COLO668 (cell line): ENCODE results near the gene FUT2.
"Not testable (repeated sequence)": the region's sequence is repeated elsewhere in the genome, so short reads cannot be mapped to it uniquely, and the experiment has no call there.

Experiments used
- DNase-seq: peaks from one replicate; lab custom pipeline; 2025; ENCODE audit not compliant: unreplicated experiment; lab: John Stamatoyannopoulos, UW

FUT2 gene

GRCh38 chr19:48698046-48698445 lies 2.3 kb downstream of the FUT2 start:
- DNase-seq, result no peak

- no peak for DNase-seq
Observed at GRCh38 chr19:48702701-48703100, 6.9 kb downstream of the FUT2 start.

GRCh38 chr19:48703316-48703715 lies 7.5 kb downstream of the FUT2 start:
- DNase-seq, result no peak

DNA sequence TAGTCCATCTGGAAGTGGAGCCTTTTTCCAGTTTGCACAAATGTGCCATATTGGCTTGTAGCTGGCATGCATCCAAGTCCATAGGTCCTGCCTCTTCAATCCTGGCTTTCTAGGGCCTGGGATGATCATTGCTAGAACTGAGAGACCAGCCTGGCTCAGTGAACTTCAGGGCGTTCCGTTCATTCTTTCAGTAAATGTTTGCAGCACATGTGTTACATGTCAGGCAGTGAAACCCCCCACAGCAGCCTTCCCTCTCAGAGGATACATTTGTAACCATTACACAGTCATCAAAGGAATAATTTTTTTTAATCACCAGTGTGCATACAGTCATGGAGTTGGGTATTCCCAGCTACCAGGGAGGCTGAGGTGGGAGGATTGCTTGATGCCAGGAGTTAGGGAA lies 9.7 kb downstream of the FUT2 start:
- DNase-seq, result no peak

DNA sequence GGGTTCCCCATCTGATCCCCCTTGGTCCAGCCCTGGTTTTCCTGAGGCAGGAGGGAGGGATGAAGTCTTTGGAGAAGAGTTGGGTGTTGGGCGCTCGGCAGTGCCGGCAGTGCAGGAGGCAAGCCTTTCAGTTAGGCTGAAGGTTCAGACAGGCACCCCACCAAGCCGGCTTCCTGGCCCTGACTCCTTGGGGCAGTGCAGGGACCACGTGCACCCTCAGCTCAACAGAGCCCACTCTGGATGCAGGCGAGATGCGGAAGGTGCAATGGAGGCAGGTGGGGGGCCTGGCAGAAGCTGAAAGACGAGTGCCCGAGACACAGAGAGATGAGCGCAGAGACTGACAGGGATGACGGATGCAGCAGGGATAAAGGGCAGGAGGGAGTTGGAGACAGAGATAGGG lies 12.7 kb downstream of the FUT2 start:
- no peak for DNase-seq

DNA sequence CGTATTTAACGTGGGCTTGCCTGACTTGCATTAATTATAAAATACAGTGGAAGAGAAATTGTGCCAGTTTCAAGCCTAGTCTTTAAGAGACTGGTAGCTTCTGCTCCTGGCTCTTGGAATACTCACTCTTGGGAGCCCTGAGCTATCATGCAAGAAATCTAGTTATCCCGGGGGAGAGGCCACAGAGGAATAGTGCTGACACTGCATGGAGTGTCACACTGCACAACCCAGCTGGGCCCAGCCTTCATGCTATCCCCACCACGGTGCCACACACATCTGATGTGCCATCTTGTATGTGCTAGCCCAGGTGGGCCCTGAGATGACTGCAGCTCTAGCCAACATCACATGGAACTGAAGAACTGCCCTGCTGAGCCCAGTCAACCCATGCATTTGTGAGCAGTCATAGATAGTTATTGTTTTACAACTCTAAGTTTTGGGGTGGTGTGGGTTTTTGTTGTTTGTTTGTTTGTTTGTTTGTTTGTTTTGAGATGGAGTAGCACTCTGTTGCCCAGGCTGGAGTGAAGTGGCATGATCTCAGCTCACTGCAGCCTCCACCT lies 15.4 kb downstream of the FUT2 start:
- no peak for DNase-seq

- peak; percentile 5 for DNase-seq
Observed at GRCh38 chr19:48713041-48713863, 17.5 kb downstream of the FUT2 start.

DNA sequence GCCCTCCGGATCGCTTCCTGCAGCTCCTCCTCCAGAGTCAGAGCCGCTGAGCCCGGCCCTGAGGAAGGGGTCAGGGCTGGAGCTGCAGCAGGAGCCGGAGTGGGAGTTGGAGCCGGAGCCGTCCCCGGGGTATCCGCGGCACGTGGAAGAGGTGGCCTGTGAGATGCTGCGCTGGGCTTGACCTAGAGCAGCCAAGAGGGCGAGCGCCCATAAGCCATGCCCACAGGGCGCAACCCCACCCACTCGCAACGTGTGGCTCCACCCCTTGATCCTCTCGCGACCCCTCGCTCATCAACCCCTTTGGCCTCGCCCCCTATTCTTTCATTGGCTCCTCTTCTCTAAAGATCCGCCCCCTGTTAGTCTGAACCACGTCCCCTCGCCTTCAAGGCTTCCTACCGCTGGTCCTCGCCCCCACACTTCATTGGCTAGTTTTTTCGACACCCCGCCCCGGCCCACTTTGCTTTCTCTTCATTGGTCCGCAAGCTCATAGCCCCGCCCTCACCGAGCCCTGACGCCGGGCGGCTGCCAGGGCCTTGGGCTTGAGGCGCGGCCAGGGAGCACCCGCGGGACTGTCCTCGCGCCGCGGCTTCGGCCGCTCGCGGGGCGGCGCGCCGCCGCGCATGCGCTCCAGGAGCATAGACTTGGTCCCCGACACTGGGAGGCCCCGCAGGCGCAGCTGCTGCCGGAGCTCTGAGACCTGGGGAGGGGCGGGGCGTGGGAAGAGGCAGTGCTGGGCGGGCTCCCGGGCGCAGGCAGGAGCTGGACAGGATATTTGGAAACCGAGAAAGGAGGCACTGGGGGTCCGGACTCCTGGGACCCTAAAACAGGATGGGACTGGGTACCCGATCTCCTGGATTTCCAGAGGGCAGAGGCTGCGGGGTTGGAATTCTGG lies 18.3 kb downstream of the FUT2 start:
- peak; percentile 99 for DNase-seq

- no peak for DNase-seq
Observed at GRCh38 chr19:48714759-48715675, 19.2 kb downstream of the FUT2 start.

DNA sequence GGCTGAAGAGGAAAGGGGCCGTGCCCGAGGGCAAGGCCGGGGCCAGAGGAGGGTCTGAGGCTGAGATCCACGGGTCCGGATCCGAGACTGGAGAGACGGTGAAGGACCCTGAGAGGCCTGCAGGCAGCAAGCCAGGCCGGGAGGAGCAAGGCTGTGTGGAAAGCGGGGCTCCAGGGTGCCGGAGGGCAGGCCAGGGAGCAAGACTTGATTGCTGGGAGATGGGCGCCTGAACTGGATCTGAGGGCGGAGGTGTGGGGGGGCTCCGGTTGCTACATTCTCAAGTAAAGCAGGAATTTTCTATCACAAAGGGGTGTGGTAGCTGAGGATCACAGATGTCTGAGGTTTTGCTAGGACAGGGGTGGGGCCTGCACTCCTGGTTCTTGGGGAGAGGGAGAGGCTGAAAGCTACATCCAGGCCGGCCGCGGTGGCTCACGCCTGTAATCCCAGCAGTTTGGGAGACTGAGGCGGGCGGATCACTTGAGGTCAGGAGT lies 20.0 kb downstream of the FUT2 start:
- DNase-seq, result no peak

GRCh38 chr19:48716562-48717291 lies 21.0 kb downstream of the FUT2 start:
- DNase-seq, result no peak

- not testable (repeated sequence) for DNase-seq
Observed at GRCh38 chr19:48718106-48718505, 22.3 kb downstream of the FUT2 start.

DNA sequence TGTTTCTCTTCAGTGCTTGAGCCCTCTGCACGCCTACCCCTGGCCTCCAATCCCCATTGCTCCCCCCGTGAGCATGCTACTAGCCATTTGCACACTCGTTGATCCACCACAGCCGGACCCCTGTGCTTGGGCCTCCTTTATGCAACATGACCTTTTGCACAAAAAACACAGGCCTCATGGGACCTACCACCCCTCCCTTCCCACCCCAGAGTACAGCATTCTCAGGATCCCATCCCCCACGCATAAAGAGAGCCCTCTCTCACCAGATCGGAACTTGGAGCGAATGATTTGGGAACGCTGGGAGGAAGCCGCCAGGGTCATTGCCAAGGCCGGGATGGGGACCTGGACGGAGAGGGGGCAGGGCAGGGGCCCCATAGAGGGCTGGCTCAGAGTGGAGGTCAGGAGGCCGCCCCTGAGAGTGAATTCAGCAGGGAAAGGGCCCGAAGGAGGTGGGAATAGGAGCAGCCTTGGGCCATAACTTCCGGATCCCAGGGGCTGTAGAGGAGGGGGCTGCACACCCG lies 23.0 kb downstream of the FUT2 start:
- no peak for DNase-seq

DNA sequence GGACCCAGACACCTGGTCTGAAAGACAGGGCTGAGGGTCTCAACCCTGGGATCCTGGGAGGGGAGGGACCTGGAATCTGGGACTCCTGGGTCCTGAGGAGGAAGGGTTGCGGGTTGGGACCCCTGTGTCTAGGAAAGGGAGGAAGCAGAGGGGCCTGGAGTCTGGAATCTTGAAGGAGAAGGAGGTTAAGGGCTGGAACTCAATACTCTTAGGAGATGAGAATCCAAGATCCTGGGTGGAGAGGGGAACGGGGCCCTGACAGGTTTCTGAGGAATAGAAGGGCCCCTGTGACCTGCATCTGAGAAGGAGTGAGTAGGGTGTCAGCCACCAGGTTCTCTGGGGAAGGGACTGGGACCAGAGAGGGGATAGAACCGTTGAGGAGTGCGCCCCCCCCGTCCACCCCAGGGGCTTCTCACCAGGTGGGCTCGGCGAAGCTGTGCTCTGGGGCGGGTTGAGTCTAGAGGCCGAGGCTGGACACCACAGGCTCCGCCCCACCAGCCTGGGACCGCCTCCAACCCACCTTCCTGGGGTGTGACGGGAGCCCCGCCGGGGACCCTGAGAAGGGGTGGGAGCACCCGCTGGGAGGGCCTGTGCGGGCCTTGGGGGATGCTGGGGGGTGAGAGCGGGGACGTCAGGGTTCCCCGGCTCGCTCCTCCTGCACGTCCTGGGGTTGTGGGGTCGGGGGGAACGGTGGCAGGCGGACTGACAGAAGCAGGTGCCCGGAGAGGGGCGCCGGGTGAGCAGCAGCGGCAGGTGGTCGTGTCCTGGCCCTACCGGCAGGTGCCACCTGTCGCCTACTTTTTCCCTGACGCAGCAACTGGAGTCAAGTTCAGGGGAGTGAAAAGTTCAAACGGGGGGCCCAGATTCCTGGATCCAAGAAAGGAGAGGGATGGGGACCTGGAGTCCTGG lies 23.7 kb downstream of the FUT2 start, which contains the start of gene MAMSTR:
Gene MAMSTR, minus strand, starts transcription at position 463 of the 909 bp plus-strand sequence. CDS start 694 bp downstream, outside the sequence.
- DNase-seq, result no peak

- DNase-seq, result no peak
Observed at GRCh38 chr19:48720251-48720612, 24.5 kb downstream of the FUT2 start.

DNA sequence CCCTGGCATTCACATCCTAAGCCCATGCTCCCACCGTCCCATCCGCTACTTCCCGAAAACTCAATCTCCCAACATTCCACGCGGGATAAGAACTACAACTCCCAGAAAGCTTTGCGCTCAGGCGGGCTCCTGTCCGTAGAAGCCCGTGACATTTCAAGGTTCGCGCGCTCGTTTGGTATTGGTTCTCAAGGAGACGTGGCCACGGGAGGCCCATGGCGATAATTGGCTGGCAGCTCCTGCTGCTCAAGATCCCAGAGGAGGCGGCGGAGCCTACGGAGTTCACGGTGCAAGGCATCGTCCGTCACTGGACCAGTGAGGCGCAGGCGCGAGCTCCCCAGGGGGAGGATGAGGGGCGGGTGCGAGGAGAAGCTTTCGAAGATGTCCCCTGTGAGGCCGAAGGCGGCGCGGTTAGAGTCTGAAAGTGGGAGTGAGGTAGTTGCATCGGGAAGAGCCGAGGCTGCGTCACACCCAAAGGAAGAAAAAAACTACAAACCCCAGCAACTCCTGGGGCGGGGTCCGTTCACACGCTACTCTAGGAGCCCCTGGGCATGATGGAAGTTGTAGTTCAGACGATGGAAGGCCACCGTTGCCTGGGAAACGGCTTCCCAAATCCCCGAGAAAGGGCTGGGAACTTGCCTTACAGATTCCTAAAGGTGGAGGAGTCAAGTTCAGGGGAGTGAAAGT lies 25.0 kb downstream of the FUT2 start:
- DNase-seq, result peak; percentile 95

DNA sequence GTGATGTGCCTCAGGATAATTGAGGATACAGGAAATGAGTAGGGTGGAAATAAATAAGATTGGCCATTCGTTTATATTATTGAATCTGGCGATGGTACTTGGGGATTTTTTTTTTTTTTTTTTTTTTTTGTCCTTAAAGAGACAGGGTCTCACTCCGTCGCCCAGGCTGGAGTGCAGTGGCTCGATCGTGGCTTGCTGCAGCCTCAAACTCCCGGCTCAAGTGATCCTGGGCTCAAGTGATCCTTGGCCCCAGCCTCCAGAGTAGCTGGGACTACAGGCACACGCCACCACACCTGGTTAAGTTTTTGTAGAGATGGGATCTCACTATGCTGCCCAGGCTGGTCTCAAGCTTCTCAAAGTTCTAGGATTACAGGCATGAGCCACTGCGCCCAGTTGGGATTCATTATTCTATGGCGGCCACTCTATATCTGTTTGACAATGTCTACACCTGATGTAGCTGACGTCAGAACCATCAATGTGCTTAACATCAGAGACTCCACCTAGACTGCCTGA lies 26.5 kb downstream of the FUT2 start:
- DNase-seq, result no peak
